ENCODE measurements around the gene PFDN4. TPM values are rescaled to one million over a fixed set of nuclear protein-coding genes. Genes with fewer than 3 reads are reported as not detected.

PFDN4 gene
- total RNA-seq, 4 donors from 2014 or later = 24.0 to 38.3 (median 31.5) TPM

DNA sequence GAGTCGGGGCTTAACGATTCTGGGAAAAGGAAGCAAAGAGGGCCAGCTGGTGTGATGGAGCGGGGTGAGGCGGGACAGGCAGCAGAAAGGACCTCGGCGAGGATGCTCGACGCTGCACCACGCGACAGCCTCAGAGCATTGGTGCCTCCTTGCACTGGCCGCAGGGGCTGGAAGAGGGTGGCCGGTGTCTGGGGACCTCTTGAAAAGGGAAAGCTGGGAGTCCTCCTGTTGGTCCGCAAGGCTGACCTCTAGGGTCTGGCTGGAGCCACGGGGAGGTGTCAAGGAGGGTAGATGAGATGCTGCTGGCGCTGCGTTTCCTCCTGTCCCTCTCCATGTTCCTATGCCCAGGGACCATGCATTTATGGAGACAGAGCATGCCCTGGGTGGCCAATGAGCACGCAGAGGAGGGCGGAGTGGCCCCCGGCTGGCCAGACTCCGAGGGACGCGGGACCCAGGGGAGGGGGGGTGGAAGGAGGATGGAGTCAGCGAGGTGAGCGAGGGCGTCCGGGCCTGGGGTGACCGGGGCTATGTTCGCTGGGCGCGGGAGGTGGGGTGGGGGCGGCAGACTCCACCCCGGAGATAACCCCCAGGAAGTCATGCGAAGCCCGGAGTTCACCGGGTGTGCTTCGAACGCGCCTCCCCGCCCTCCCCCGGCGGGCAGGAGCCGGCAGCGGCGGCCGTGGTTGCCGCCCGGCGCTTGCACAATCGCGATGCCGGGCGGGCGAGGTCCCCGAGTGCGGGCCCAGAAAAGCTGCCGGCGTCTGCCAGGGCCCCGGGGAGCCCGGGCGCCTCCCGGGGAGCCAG is 34.0 kb upstream of the PFDN4 start, which contains the start of gene CYP24A1:
Gene CYP24A1 (minus strand): TSS at position 334 of the 804 bp plus-strand sequence. CDS start 407 bp downstream, outside the sequence.
- peaks cover 5 to 12% of the 10 kb centered on the region in 2 donors for H3K4me1 ChIP-seq
- no peaks in the 10 kb centered on the region for H3K27me3 ChIP-seq
- WGBS, 2 donors = 2 to 4% methylated on average over 49 to 55 of the region's 61 CpGs
- DNase-seq = no peak
- TF ChIP-seq, protein P1, sequence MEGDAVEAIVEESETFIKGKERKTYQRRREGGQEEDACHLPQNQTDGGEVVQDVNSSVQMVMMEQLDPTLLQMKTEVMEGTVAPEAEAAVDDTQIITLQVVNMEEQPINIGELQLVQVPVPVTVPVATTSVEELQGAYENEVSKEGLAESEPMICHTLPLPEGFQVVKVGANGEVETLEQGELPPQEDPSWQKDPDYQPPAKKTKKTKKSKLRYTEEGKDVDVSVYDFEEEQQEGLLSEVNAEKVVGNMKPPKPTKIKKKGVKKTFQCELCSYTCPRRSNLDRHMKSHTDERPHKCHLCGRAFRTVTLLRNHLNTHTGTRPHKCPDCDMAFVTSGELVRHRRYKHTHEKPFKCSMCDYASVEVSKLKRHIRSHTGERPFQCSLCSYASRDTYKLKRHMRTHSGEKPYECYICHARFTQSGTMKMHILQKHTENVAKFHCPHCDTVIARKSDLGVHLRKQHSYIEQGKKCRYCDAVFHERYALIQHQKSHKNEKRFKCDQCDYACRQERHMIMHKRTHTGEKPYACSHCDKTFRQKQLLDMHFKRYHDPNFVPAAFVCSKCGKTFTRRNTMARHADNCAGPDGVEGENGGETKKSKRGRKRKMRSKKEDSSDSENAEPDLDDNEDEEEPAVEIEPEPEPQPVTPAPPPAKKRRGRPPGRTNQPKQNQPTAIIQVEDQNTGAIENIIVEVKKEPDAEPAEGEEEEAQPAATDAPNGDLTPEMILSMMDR (IDR thresholded peaks at IDR 0.05) = no peak
- no peak for TF ChIP-seq POLR2A (IDR thresholded peaks at IDR 0.05)
- no peaks in the 10 kb centered on the region for H3K9me3 ChIP-seq
- H3K36me3 ChIP-seq = no peaks in the 10 kb centered on the region
- H3K4me3 ChIP-seq (replicated peaks in 1 of 3) = peak within 1 kb of the TSS in 1 of 3 donors; percentile 30
- intact Hi-C loops (cut with DNase I) = no loop called here
- H3K27ac ChIP-seq = peak within 1 kb of the TSS in 1 of 3 donors; percentile 43

DNA sequence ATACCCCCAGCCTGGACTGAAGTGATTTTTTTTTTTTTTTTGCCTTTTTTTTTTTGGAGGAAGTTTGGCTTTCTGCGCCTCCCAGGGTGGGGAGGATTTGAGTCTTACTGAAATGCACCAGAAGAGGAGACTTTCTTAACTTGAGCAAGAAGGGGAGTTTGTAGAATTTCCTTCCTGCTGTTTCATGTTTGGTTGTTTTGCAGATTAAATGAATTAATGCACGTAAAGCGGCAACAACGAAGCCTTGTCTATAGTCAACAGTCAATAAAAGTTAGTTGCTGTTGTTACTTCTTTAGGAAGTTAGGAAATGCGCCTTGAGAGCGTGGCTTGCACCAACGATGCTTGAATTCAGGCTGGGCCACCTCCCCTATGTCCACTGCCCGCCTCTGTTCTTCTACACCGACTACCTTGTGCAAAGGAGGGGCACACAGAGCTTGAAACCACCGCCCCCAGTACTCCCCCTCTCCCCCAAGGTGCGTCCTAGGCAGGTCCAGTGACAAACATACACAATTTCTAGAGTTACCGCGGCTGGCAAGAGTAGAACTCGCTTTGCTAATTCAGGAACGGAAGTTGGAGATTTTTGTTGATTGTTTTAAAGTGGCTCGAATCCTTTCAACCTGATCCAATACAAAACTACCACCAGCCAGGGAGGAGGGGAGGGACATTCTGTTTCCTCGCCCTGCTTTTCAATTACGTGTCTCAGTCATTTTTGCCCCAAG is 33.3 kb upstream of the PFDN4 start:
- no peaks in the 10 kb centered on the region for H3K27me3 ChIP-seq
- no peak for TF ChIP-seq POLR2A (IDR thresholded peaks at IDR 0.05)
- TF ChIP-seq, protein P1 (IDR thresholded peaks at IDR 0.05) = no peak

DNA sequence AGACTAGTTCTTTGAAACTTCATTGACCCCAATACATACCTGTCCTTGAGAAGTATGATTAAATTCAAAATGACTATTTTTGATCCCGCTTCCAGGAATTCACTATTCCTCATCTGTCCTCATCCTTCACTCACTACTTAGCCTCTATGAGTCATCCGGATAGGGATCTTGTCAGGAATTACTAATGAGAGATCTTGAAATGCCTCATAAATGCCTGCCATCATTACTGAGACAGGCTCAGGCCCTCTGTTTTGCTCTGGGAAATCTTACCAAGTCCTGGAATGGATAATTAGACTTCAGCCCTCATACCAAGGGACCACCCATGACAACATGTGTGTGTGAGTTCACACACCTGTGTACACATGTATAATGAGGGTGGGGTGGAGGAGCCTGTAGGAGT is 31.3 kb upstream of the PFDN4 start:
- Histone ChIP-seq H3K27me3 (no peaks in the 10 kb centered on the region), H3K4me1 (peaks cover 5 to 12% of the 10 kb centered on the region in 2 donors), H3K4me3 (replicated peaks in 1 of 3) (no peak overlapping the region), H3K36me3 (no peaks in the 10 kb centered on the region), H3K27ac (no peak overlapping the region), H3K9me3 (no peaks in the 10 kb centered on the region)
- WGBS, 2 donors = 63 to 70% methylated on average over 2 of the region's 2 CpGs
- TF ChIP-seq, protein P1 (IDR thresholded peaks at IDR 0.05) = no peak
- no peak for TF ChIP-seq POLR2A (IDR thresholded peaks at IDR 0.05)
- intact Hi-C loops (cut with DNase I) = no loop called here
- no peak for DNase-seq

More for the DNA sequence above, 33.3 kb upstream of the PFDN4 start:
- no peak for DNase-seq
- Histone ChIP-seq H3K9me3 (no peaks in the 10 kb centered on the region), H3K27ac (peak overlapping the region in 1 of 3 donors; percentile 43), H3K4me3 (replicated peaks in 1 of 3) (peak overlapping the region in 1 of 3 donors; percentile 30), H3K36me3 (no peaks in the 10 kb centered on the region), H3K4me1 (peaks cover 5 to 12% of the 10 kb centered on the region in 2 donors)
- intact Hi-C loops (cut with DNase I) = no loop called here
- WGBS, 2 donors = 12 to 17% methylated on average over 17 to 18 of the region's 18 CpGs

DNA sequence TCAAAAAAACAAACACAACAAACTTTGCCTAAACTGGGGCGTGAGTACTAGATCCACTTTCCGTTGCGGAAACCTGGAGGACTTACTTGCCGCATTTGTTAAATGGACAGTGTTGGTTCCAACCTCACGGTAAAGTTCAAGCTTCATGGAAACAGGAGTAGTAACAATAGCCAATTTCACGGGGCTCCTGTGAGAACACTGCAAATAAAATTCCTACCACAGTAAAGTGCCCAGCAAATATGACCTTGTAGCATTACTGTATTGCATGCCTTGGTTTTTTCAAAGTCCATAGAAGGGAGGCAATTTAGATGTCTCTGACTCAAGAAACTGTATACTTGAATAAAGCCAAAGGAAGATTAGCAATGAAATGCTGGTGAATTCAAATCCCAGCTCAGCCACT is 30.5 kb upstream of the PFDN4 start:
- no peak for DNase-seq
- no peaks in the 10 kb centered on the region for H3K36me3 ChIP-seq
- TF ChIP-seq, protein P1 (IDR thresholded peaks at IDR 0.05) = no peak
- no peak for TF ChIP-seq POLR2A (IDR thresholded peaks at IDR 0.05)
- H3K27ac ChIP-seq = no peak overlapping the region
- peaks cover 5 to 12% of the 10 kb centered on the region in 2 donors for H3K4me1 ChIP-seq
- H3K27me3 ChIP-seq = no peaks in the 10 kb centered on the region
- intact Hi-C loops (cut with DNase I) = no loop called here
- WGBS, 2 donors = 95 to 96% methylated on average over 6 of the region's 6 CpGs
- H3K9me3 ChIP-seq = no peaks in the 10 kb centered on the region
- H3K4me3 ChIP-seq (replicated peaks in 1 of 3) = no peak overlapping the region

All from thyroid gland (tissue), 4 donors.